Measurements from ENCODE around the gene KASH5. TPM values are rescaled to one million over a fixed set of nuclear protein-coding genes. Genes with fewer than 3 reads are reported as not detected.

Gene KASH5
- total and polyA plus RNA-seq, 4 donors, result 0.52 to 2.9 (median 1.5) TPM; not detected in 1

DNA sequence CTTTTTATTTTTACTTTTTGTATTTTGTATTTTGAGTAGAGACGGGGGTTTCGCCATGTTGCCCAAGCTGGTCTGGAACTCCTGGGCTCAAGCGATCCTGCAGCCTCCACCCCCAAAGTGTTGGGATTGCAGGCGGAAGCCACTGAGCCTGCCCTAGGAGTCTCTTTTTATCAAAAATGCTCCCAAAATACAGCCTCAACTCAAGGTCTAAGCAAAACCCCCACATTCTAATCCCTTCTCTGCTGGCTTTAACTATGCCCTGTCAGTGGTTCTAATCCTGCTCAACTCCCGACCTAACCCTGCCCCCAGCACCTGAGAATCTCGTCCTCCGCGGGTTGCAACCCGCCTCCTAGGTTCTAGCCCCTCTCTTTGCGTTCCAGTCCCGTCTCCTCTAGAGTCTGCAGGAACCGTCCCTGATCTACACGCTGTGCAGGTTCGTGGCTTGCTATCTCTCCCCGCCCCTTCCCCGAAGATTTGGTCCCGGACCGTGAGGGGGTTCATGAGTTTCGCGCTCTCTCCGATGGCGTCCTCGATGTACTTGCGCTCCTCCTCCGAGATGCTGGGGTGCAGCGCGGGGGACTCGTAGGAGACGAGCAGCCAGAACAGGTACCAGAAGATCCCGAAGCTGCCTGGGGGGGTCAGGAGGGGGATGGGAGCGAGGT lies 45.3 kb downstream of the KASH5 start:
- Histone ChIP-seq H3K27me3 (ENCODE audit: control insufficient read depth in 3 of 3, insufficient read depth in 3 of 3, low read length in 2 of 3) (peaks cover 4 to 99% (median 86%) of the 10 kb centered on the region in 3 donors), H3K9me3 (ENCODE audit: control insufficient read depth in 4 of 4, insufficient read depth in 3 of 4, low read length in 3 of 4) (peaks cover 0 to 7% (median 0%) of the 10 kb centered on the region in 4 donors), H3K9ac (ENCODE audit: insufficient read depth in 1 of 2, low read length in 2 of 2) (no peak overlapping the region), H3K27ac (ENCODE audit: low read depth in 1 of 2, low read length in 1 of 2) (no peak overlapping the region), H3K4me1 (ENCODE audit: control insufficient read depth in 5 of 5, insufficient read depth in 5 of 5, low read length in 5 of 5) (peaks cover 0 to 5% (median 0%) of the 10 kb centered on the region in 5 donors), H3K4me3 (no peak overlapping the region), H3K36me3 (ENCODE audit: control insufficient read depth in 4 of 4, insufficient read depth in 4 of 4, low read length in 4 of 4) (no peaks in the 10 kb centered on the region)
- ATAC-seq (ENCODE audit: insufficient read depth, low FRiP score) (no peak), DNase-seq (no peak)
- 17 to 18% methylated on average over 31 of the region's 31 CpGs for WGBS, 2 donors
- TF ChIP-seq, protein P1, sequence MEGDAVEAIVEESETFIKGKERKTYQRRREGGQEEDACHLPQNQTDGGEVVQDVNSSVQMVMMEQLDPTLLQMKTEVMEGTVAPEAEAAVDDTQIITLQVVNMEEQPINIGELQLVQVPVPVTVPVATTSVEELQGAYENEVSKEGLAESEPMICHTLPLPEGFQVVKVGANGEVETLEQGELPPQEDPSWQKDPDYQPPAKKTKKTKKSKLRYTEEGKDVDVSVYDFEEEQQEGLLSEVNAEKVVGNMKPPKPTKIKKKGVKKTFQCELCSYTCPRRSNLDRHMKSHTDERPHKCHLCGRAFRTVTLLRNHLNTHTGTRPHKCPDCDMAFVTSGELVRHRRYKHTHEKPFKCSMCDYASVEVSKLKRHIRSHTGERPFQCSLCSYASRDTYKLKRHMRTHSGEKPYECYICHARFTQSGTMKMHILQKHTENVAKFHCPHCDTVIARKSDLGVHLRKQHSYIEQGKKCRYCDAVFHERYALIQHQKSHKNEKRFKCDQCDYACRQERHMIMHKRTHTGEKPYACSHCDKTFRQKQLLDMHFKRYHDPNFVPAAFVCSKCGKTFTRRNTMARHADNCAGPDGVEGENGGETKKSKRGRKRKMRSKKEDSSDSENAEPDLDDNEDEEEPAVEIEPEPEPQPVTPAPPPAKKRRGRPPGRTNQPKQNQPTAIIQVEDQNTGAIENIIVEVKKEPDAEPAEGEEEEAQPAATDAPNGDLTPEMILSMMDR (IDR thresholded peaks at IDR 0.05; ENCODE audit: control extremely low read depth, extremely low read depth), result no peak

DNA sequence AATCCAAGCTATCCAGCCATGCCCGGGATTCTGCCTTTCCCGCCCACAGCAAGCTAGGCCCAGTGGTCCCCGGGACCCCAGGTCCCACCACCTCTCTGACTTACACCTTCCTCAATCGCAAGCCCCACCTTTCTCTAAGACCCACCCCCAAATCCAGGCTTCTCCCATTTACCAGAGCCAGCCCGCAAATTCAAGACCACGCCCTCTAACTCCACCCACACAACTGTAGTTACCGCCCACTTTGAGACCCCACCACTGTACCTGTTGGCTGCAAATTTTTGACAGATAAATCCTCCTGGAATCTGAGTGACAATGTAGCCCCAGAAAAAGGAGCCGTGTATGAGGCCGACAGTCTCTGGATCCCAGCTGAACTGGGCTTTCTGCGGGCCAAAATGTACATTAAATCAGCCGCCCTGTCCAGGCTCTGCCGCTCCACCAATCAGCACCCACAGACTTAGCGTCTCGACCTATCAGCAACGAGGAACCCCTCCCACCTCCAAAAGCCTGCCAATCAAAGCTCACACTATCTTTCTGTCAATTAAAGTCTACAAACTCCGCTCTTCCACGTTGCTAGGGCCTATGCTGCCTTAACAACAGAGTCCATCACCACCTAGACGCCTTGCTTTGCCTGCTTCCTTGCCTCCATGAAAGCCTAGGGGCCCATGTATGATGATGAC lies 47.0 kb downstream of the KASH5 start:
- Histone ChIP-seq H3K9me3 (ENCODE audit: control insufficient read depth in 4 of 4, insufficient read depth in 3 of 4, low read length in 3 of 4) (peaks cover 0 to 7% (median 0%) of the 10 kb centered on the region in 4 donors), H3K4me3 (no peak overlapping the region), H3K9ac (ENCODE audit: insufficient read depth in 1 of 2, low read length in 2 of 2) (no peak overlapping the region), H3K36me3 (ENCODE audit: control insufficient read depth in 4 of 4, insufficient read depth in 4 of 4, low read length in 4 of 4) (no peaks in the 10 kb centered on the region), H3K27ac (ENCODE audit: low read depth in 1 of 2, low read length in 1 of 2) (no peak overlapping the region), H3K4me1 (ENCODE audit: control insufficient read depth in 5 of 5, insufficient read depth in 5 of 5, low read length in 5 of 5) (peaks cover 0 to 5% (median 0%) of the 10 kb centered on the region in 5 donors), H3K27me3 (ENCODE audit: control insufficient read depth in 3 of 3, insufficient read depth in 3 of 3, low read length in 2 of 3) (peaks cover 4 to 99% (median 89%) of the 10 kb centered on the region in 3 donors)
- ATAC-seq (ENCODE audit: insufficient read depth, low FRiP score) (no peak), DNase-seq (no peak)
- TF ChIP-seq, protein P1 (IDR thresholded peaks at IDR 0.05; ENCODE audit: control extremely low read depth, extremely low read depth), result no peak
- WGBS, 2 donors, result 87 to 90% methylated on average over 18 of the region's 18 CpGs

DNA sequence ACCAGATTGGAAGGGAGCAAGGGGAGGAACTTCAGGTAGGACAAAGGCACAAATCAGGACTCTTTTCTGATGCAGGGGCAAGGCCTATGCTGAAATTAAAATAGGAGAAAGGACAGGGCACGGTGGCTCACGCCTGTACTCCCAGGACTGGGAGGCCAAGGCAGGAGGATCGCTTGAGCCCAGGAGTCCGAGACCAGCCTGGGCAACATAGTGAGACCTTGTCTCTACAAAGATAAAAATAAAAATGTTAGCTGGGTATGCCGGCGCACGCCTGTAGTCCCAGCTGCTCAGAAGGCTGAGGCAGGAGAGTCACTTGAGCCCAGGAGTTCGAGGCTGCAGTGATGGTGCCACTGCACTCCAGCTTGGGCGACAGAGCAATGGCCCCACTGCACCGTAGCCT lies 47.6 kb downstream of the KASH5 start:
- Histone ChIP-seq H3K36me3 (ENCODE audit: control insufficient read depth in 4 of 4, insufficient read depth in 4 of 4, low read length in 4 of 4) (no peaks in the 10 kb centered on the region), H3K4me3 (no peak overlapping the region), H3K27ac (ENCODE audit: low read depth in 1 of 2, low read length in 1 of 2) (no peak overlapping the region), H3K27me3 (ENCODE audit: control insufficient read depth in 3 of 3, insufficient read depth in 3 of 3, low read length in 2 of 3) (peaks cover 4 to 99% (median 91%) of the 10 kb centered on the region in 3 donors), H3K4me1 (ENCODE audit: control insufficient read depth in 5 of 5, insufficient read depth in 5 of 5, low read length in 5 of 5) (peaks cover 0 to 5% (median 0%) of the 10 kb centered on the region in 5 donors), H3K9ac (ENCODE audit: insufficient read depth in 1 of 2, low read length in 2 of 2) (no peak overlapping the region), H3K9me3 (ENCODE audit: control insufficient read depth in 4 of 4, insufficient read depth in 3 of 4, low read length in 3 of 4) (peaks cover 0 to 6% (median 0%) of the 10 kb centered on the region in 4 donors)
- WGBS, 2 donors, result 86 to 93% methylated on average over 10 of the region's 10 CpGs
- ATAC-seq (ENCODE audit: insufficient read depth, low FRiP score), result no peak
- DNase-seq, result no peak
- TF ChIP-seq, protein P1 (IDR thresholded peaks at IDR 0.05; ENCODE audit: control extremely low read depth, extremely low read depth), result no peak

Measured in lung (tissue), 12 donors.